K562 (cell line): ENCODE measurements around the gene SIM1. TPM values are rescaled to one million over a fixed set of nuclear protein-coding genes. Genes with fewer than 3 reads are reported as not detected.

Experiments used
- ATAC-seq: fragments of 200-7000 bp; cut with Tn5 transposase; 3 replicates; pipeline ENCODE4 v1.9.1; 2020; ENCODE audit warnings: moderate library complexity
- BruUV-seq: library from RNA; stranded (reverse); fragments of 400-500 nt; replicated peaks from 2 replicates; lab custom pipeline; 2021; lab: Mats Ljungman, UMichigan
- CTCF ChIA-PET: fragments of 300-600 bp; formaldehyde crosslinking; extraction: SDS; loops from one replicate; lab custom pipeline; 2021; ENCODE audit warnings: low intra/inter-chr PET ratio; lab: Yijun Ruan, JAX
- POLR2A ChIA-PET: fragments of 300-600, 350-650 bp; sonication (Branson Sonifier 250); formaldehyde crosslinking; extraction: SDS; loops from one replicate; lab custom pipeline; 2021; ENCODE audit warnings: antibody characterized with exemption, inconsistent platforms; lab: Yijun Ruan, JAX
- DNase-seq, 4 experiments: peaks; one replicate each; pipeline versions ENCODE4 v3.0.0 to v3.0.0-alpha.2; 2011 to 2018; ENCODE audit warnings: low spot score in 3 of 4, mixed read lengths in 3 of 4; ENCODE audit errors: extremely low read depth in 1 of 4
- FAIRE-seq: peaks from 2 replicates; lab custom pipeline; 2011; peaks lifted over from hg19 to GRCh38; lab: Jason Lieb, UNC
- H2AFZ ChIP-seq: 2 replicates; pipeline ENCODE4 v1.6.0; 2011; ENCODE audit warnings: low read depth, low read length, control low read depth, inconsistent platforms
- H3K27ac ChIP-seq: fragments of 200-600 bp; 3 replicates; pipeline ENCODE4 v1.8.0; 2011; ENCODE audit warnings: low read depth, mild to moderate bottlenecking, control low read depth, inconsistent platforms, low read length, moderate library complexity, mixed read lengths; ENCODE audit errors: extremely low read depth
- H3K27me3 ChIP-seq, 2 experiments: fragments of 300-600 bp in 1 of 2; 2 replicates in 1 of 2; 3 replicates in 1 of 2; pipeline versions ENCODE4 v1.6.0 to v1.8.0; 2011; ENCODE audit warnings: inconsistent platforms in 2 of 2, low read length in 2 of 2, mild to moderate bottlenecking in 1 of 2, mixed read lengths in 1 of 2, moderate library complexity in 1 of 2; ENCODE audit not compliant: control insufficient read depth in 2 of 2, insufficient read depth in 2 of 2
- H3K36me3 ChIP-seq: fragments of 300-600 bp; 3 replicates; pipeline ENCODE4 v1.8.0; 2011; ENCODE audit warnings: mild to moderate bottlenecking, low read length, inconsistent platforms; ENCODE audit not compliant: control insufficient read depth, insufficient read depth
- H3K4me1 ChIP-seq, 2 experiments: fragments of 200-600 bp in 1 of 2; replicated peaks in 1 of 2; 2 replicates in 1 of 2; 3 replicates in 1 of 2; pipeline versions ENCODE4 v1.5.1 to v1.8.0; 2011; ENCODE audit warnings: inconsistent platforms in 2 of 2, low read length in 2 of 2, mild to moderate bottlenecking in 1 of 2, mixed read lengths in 1 of 2, moderate library complexity in 1 of 2; ENCODE audit not compliant: control insufficient read depth in 2 of 2, insufficient read depth in 2 of 2
- H3K4me2 ChIP-seq: 2 replicates; pipeline ENCODE4 v1.6.1; 2011; ENCODE audit warnings: low read length, control low read depth, inconsistent platforms, mixed read lengths; ENCODE audit not compliant: insufficient read depth
- H3K4me3 ChIP-seq: fragments of 200-600 bp; sonication (generic), shearing (Covaris generic); 2 replicates; pipeline ENCODE4 v1.5.1; 2016; ENCODE audit warnings: control low read depth, inconsistent platforms
- H3K79me2 ChIP-seq: fragments of 200-600 bp; 3 replicates; pipeline ENCODE4 v1.8.0; 2011; ENCODE audit warnings: low read length, inconsistent platforms; ENCODE audit not compliant: control insufficient read depth, insufficient read depth
- H3K9ac ChIP-seq, 2 experiments: 2 replicates each; pipeline versions ENCODE4 v1.6.0 to v1.6.1; 2011; ENCODE audit warnings: low read depth in 2 of 2, low read length in 2 of 2, control low read depth in 1 of 2, inconsistent platforms in 1 of 2, mild to moderate bottlenecking in 1 of 2, mixed read lengths in 1 of 2; ENCODE audit not compliant: insufficient read depth in 1 of 2
- H3K9me1 ChIP-seq: one replicate; pipeline ENCODE4 v1.6.0; 2011; ENCODE audit warnings: inconsistent platforms, mild to moderate bottlenecking, low read length, moderate library complexity; ENCODE audit not compliant: control insufficient read depth, insufficient read depth
- H3K9me3 ChIP-seq: replicated peaks from 2 replicates; pipeline ENCODE4 v1.5.1; 2011; ENCODE audit warnings: low read depth, low read length, inconsistent platforms; ENCODE audit not compliant: control insufficient read depth, insufficient read depth
- H4K20me1 ChIP-seq: replicated peaks from 2 replicates; pipeline ENCODE4 v1.6.1; 2011; ENCODE audit warnings: low read length, inconsistent platforms, mixed read lengths; ENCODE audit not compliant: control insufficient read depth, insufficient read depth
- ADNP ChIP-seq: fragments of 200-800 bp; sonication (Bioruptor generic); IDR thresholded peaks from 2 replicates; pipeline ENCODE4 v1.6.1; 2016; ENCODE audit warnings: missing genetic modification characterization, missing compliant biosample characterization
- BRD9 ChIP-seq: fragments of 450-650 bp; IDR thresholded peaks from 2 replicates; pipeline ENCODE4 v1.6.1; 2018; ENCODE audit warnings: low read depth; ENCODE audit not compliant: partially characterized antibody
- CHD2 ChIP-seq: IDR thresholded peaks from 2 replicates; pipeline ENCODE4 v1.6.1; 2011; ENCODE audit warnings: low read depth, low read length
- CREBBP ChIP-seq: IDR thresholded peaks from one replicate; pipeline ENCODE4 v1.6.1; 2012; ENCODE audit warnings: low read depth, mild to moderate bottlenecking, control low read depth, inconsistent platforms, low read length
- CSDE1 ChIP-seq, 2 experiments: fragments of 450-650 bp; IDR thresholded peaks; 2 replicates each; pipeline ENCODE4 v1.6.1; 2016; ENCODE audit warnings: mild to moderate bottlenecking in 1 of 2
- E2F1 ChIP-seq: sonication (generic); formaldehyde crosslinking; IDR thresholded peaks from 2 replicates; pipeline ENCODE4 v1.8.1; 2023; ENCODE audit warnings: mild to moderate bottlenecking, missing genetic modification reagents, moderate library complexity
- KDM2B ChIP-seq: fragments of 250-450 bp; sonication (Bioruptor Pico); IDR thresholded peaks from 2 replicates; pipeline ENCODE4 v1.8.0; 2021; ENCODE audit warnings: mild to moderate bottlenecking, moderate library complexity
- KDM5B ChIP-seq: fragments of 200-600 bp; sonication (generic); IDR thresholded peaks from 2 replicates; pipeline ENCODE4 v1.6.1; 2012; ENCODE audit warnings: low read depth, mild to moderate bottlenecking, moderate library complexity, low read length, control low read depth, inconsistent platforms; ENCODE audit not compliant: insufficient replicate concordance
- POLR2B ChIP-seq: fragments of 450-650 bp; IDR thresholded peaks from 2 replicates; pipeline ENCODE4 v1.6.1; 2018; ENCODE audit warnings: low read depth; ENCODE audit not compliant: partially characterized antibody
- PRDM10 ChIP-seq: fragments of 450-650 bp; IDR thresholded peaks from 2 replicates; pipeline ENCODE4 v1.6.1; 2018; ENCODE audit not compliant: partially characterized antibody
- ZNF707 ChIP-seq: fragments of 250-450 bp; sonication (Bioruptor Pico); conservative IDR thresholded peaks from 2 replicates; pipeline ENCODE4 v1.8.0; 2022; ENCODE audit warnings: inconsistent platforms, mild to moderate bottlenecking, moderate library complexity
- in situ Hi-C: fragments of 300-500 bp; cut with MboI; formaldehyde crosslinking; loops from 4 replicates; pipeline ENCODE4 v1.15.0; 2018; ENCODE audit warnings: inconsistent platforms, mixed read lengths
- intact Hi-C: fragments of 100-400 bp; cut with micrococcal nuclease; formaldehyde crosslinking; loops from 2 replicates; pipeline ENCODE4 v1.14.2; 2022
- polyA plus RNA-seq, 8 experiments: library from polyadenylated mRNA; depleted of rRNA in 4 of 8; stranded (reverse) in 5 of 8; unstranded in 3 of 8; fragments of >200 nt; fragmentation: Nextera tagmentation in 2 of 8; fragmentation: Illumina TruSeq in 1 of 8; extraction: Ambion mirVana in 2 of 8; extraction: Trizol in 1 of 8; gene quantifications; 2 replicates each; pipeline versions ENCODE4 v1.2.1 to v1.2.3, GENCODE V29; 2011 to 2014; ENCODE audit warnings: inconsistent platforms in 1 of 8, missing spikeins in 1 of 8
- total RNA-seq, 7 experiments: library from RNA; depleted of rRNA in 6 of 7; stranded (reverse); fragments of >200 nt in 6 of 7; fragmentation: Illumina TruSeq in 2 of 7; extraction: Trizol in 2 of 7; gene quantifications; 2 replicates each; pipeline versions ENCODE4 v1.2.1 to v1.2.3, GENCODE V29; 2011 to 2021; ENCODE audit warnings: low replicate concordance in 1 of 7
- TF ChIP-seq, protein P1 (sequence below): fragments of 450-650 bp; conservative IDR thresholded peaks from 2 replicates; pipeline ENCODE4 v1.6.1; 2016; ENCODE audit warnings: missing genetic modification characterization, low read depth, mild to moderate bottlenecking, control low read depth, missing compliant biosample characterization

SIM1 gene
- total and polyA plus RNA-seq, 9 of the 15 experiments (the other 6 are each of a cell fraction or from before 2014, with no cell fraction given), result not detected

- TF ChIP-seq E2F1 (CRISPR knock-in tag), result no peak
Observed at GRCh38 chr6:100504786-100505737, 40.3 kb upstream of the SIM1 start (continued).

DNA sequence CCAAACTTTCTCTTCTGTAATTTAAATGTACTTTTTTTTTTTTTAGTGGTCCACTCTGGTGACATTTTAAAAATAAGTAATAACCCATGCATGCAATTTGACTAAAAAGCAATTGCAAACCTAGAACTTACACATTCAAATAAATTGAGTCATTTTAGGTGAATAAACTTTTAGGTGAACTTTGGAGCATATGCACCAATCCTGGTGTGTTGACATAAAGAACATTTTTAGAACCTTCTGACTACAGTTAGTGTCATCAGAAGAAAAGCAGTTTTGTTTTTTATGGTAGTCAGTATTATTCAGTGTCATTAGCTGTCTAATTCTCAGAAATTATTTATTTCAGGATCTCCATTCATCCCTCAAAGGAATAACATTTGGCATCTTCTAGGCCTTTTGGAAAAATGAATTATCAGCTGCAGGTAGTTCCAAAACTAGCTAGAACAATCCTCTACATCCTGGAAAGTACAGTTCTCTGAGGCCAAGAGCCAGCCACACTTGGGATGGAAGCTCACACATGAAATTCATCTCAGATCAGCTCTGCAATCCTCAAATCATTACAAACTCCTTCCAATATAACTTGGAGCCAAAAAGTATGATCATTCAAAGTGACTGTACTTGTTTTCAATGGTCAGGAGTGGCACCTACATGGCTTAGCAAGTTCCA, 38.5 kb upstream of the SIM1 start:
- CTCF ChIA-PET, result no interaction called here

More for the DNA sequence above, 38.5 kb upstream of the SIM1 start:
- H3K4me3 ChIP-seq, result no peak overlapping the region
- H3K9me3 ChIP-seq, result no peaks in the 10 kb centered on the region
- H3K9me1 ChIP-seq, result no peaks in the 10 kb centered on the region
- H3K4me2 ChIP-seq, result no peak overlapping the region
- FAIRE-seq (no peak), ATAC-seq (no peak), DNase-seq (no peak)
- H3K4me1 ChIP-seq, result no peaks in the 10 kb centered on the region
- H3K27ac ChIP-seq, result no peak overlapping the region
- no peaks in the 10 kb centered on the region for H4K20me1 ChIP-seq
- H3K27me3 ChIP-seq, result no peaks in the 10 kb centered on the region
- no peak overlapping the region for H2AFZ ChIP-seq
- no peak for TF ChIP-seq ZNF707 (CRISPR knock-in tag)
- TF ChIP-seq, protein P1, sequence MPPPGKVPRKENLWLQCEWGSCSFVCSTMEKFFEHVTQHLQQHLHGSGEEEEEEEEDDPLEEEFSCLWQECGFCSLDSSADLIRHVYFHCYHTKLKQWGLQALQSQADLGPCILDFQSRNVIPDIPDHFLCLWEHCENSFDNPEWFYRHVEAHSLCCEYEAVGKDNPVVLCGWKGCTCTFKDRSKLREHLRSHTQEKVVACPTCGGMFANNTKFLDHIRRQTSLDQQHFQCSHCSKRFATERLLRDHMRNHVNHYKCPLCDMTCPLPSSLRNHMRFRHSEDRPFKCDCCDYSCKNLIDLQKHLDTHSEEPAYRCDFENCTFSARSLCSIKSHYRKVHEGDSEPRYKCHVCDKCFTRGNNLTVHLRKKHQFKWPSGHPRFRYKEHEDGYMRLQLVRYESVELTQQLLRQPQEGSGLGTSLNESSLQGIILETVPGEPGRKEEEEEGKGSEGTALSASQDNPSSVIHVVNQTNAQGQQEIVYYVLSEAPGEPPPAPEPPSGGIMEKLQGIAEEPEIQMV (tag), result no peak
- no peak for TF ChIP-seq CHD2
- TF ChIP-seq PRDM10, result no peak
- TF ChIP-seq POLR2B, result no peak
- TF ChIP-seq BRD9, result no peak
- TF ChIP-seq KDM2B (CRISPR knock-in tag), result no peak
- no peak for TF ChIP-seq CREBBP
- TF ChIP-seq CSDE1 (IDR thresholded peaks at IDR 0.05), result no peak
- TF ChIP-seq KDM5B, result no peak
- TF ChIP-seq ADNP (tag), result no peak
- H3K79me2 ChIP-seq, result no peaks in the 10 kb centered on the region
- in situ Hi-C loops (no loop called here), intact Hi-C loops (no loop called here)
- POLR2A ChIA-PET, result interaction anchor here (0.6 kb wide), 1 partner anchor 20 kb away, joined by 3 read pairs; no protein-coding TSS in a partner anchor
- H3K9ac ChIP-seq, result no peak overlapping the region
- BruUV-seq, result no TSS peak
- no peaks in the 10 kb centered on the region for H3K36me3 ChIP-seq
